ENCODE results near the gene AGTR1.

GRCh38 chr3:148714521-148714920 is 16.8 kb downstream of the AGTR1 start:
- TF ChIP-seq EZH2phosphoT487 (IDR thresholded peaks at IDR 0.05; ENCODE audit: low read depth, severe bottlenecking, unreplicated experiment) (no peak), CTCF (IDR thresholded peaks at IDR 0.05; ENCODE audit: poor library complexity) (no peak), EZH2 (IDR thresholded peaks at IDR 0.05; ENCODE audit: borderline replicate concordance) (no peak)
